ENCODE measurements around the gene MED27.

MED27 gene

DNA sequence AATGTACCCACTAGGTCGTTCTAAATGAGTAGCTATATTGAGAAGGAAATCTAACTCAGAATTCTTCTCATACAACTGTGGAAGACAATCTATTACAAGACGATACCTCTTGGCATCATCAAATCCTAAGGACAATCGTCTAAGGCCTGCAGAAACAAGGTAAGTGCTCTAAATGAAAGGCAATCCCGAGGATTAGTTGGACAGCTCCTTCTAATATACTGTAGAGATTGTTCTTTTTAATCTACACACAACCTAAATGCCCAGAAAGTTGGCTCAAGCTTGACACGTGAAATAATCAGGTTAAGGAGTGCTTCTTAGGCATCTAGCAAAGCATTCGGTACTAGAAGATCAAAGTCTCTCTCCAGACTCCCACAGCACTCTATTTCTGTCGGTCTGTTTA is 55.1 kb downstream of the MED27 start:
- TF ChIP-seq POLR2A (IDR thresholded peaks at IDR 0.05; ENCODE audit: low read depth, low read length) (no peak), TAF1 (IDR thresholded peaks at IDR 0.05; ENCODE audit: borderline replicate concordance, low read depth, low read length) (no peak), POLR2AphosphoS5 (IDR thresholded peaks at IDR 0.05; ENCODE audit: low read depth, low read length) (no peak)
- DNase-seq (ENCODE audit: insufficient read length) (no peak), FAIRE-seq (no peak)

DNA sequence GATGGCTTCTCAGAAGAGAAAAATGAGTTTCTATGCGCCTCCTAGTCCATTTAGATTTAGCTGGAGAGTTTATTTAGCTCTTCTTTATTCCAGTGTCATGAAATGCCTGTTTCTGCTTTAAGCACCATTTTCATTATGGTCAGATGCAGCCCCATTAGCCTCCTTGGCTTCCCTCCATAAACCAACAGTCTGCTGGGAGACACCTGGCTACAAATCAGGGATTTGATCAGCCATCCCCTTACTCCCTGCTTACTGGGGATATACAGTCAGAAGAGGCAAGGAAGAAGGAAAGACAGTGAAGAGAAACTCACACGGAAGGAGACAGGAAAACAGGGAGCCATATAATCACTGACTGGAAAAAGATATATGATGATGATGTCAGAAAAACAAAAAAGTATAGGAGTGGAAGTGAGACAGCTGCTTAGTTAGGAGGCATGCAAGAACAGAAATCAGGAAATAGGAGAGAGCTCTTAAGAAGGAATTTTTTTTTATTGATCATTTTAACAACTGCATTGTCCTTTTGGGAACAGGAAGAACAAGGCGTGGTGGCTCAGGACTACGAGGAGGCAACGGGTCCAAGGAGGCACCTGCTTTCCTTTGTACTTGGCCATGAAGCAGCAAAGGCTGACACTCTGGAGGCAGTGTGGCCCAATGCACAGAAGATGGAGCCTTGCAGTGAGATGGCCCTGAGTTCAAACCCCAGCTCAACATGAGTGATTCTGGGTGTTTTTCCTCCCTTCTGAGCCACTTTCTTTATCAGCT is 56.1 kb downstream of the MED27 start:
- DNase-seq (ENCODE audit: insufficient read length): no peak

DNA sequence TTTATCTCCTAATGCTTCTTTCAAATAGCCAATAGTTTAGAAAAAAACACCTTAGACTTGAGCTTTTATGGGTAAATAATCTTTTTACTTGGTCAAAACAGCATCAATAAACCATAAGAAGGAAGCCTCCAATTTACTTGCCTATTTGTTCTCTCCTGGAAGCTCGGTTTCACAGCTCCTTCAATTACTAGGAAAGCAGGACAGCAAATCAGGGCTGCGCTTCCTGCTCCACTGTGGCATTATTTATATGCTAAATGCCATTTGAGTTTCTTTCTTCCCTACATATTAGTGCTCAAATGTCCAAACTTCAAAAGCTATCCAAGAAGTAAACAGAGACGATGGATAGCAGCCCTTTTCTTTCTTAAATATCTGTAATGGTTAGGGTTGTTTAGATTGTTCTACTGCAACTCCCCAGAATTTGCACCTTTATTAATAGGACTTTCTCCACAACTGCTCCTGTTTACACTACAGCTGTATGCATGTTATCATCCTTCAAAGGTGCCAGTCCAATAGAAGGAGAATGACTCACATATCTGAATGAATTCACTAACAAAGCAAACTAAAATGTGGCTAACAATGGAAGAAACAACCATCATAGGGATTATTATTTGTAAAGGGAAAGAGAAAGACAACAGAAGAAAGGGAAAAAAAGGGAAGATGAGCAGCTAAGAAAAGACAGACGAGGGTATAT is 58.7 kb downstream of the MED27 start:
- no peak for FAIRE-seq
- DNase-seq (ENCODE audit: insufficient read length): no peak
- TF ChIP-seq POLR2A (IDR thresholded peaks at IDR 0.05; ENCODE audit: low read depth, low read length) (no peak), POLR2AphosphoS5 (IDR thresholded peaks at IDR 0.05; ENCODE audit: low read depth, low read length) (no peak), TAF1 (IDR thresholded peaks at IDR 0.05; ENCODE audit: borderline replicate concordance, low read depth, low read length) (no peak)

More for the DNA sequence above, 56.1 kb downstream of the MED27 start:
- FAIRE-seq: no peak
- TF ChIP-seq POLR2AphosphoS5 (IDR thresholded peaks at IDR 0.05; ENCODE audit: low read depth, low read length) (no peak), POLR2A (IDR thresholded peaks at IDR 0.05; ENCODE audit: low read depth, low read length) (no peak), TAF1 (IDR thresholded peaks at IDR 0.05; ENCODE audit: borderline replicate concordance, low read depth, low read length) (no peak)

GRCh38 chr9:132020272-132020671 is 59.4 kb downstream of the MED27 start:
- no peak for DNase-seq (ENCODE audit: insufficient read length)
- FAIRE-seq: no peak
- TF ChIP-seq TAF1 (IDR thresholded peaks at IDR 0.05; ENCODE audit: borderline replicate concordance, low read depth, low read length) (no peak), POLR2A (IDR thresholded peaks at IDR 0.05; ENCODE audit: low read depth, low read length) (no peak), POLR2AphosphoS5 (IDR thresholded peaks at IDR 0.05; ENCODE audit: low read depth, low read length) (no peak)

GRCh38 chr9:132019702-132020101 is 60.0 kb downstream of the MED27 start:
- FAIRE-seq: no peak

DNA sequence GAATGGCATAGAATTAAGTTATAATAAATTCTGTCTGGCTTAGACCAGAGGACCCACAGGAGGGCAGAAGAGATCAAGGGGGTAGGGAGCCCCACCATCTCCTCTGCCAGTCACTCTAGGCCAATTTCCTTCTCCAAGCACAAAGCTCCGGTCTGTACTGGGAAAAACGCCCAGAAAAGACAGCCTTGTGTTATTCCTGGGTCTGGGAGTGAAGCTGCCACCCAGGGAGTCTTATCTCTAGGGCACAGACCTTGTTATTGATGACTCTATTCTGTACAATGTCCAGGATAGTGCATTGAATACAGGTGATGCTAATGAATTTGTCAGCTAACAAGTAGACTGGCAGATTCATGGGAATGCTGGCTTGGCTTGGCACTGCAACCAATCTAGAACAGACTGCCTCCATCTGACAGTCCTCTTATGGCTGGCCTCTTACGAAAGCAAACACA is 60.7 kb downstream of the MED27 start:
- FAIRE-seq (no peak), DNase-seq (ENCODE audit: insufficient read length) (no peak)
- TF ChIP-seq POLR2A (IDR thresholded peaks at IDR 0.05; ENCODE audit: low read depth, low read length) (no peak), POLR2AphosphoS5 (IDR thresholded peaks at IDR 0.05; ENCODE audit: low read depth, low read length) (no peak), TAF1 (IDR thresholded peaks at IDR 0.05; ENCODE audit: borderline replicate concordance, low read depth, low read length) (no peak)

More at GRCh38 chr9:132019702-132020101, 60.0 kb downstream of the MED27 start:
- no peak for DNase-seq (ENCODE audit: insufficient read length)
- TF ChIP-seq TAF1 (IDR thresholded peaks at IDR 0.05; ENCODE audit: borderline replicate concordance, low read depth, low read length) (no peak), POLR2AphosphoS5 (IDR thresholded peaks at IDR 0.05; ENCODE audit: low read depth, low read length) (no peak), POLR2A (IDR thresholded peaks at IDR 0.05; ENCODE audit: low read depth, low read length) (no peak)

- DNase-seq (ENCODE audit: insufficient read length) (no peak), FAIRE-seq (no peak)
- TF ChIP-seq POLR2A (IDR thresholded peaks at IDR 0.05; ENCODE audit: low read depth, low read length) (no peak), TAF1 (IDR thresholded peaks at IDR 0.05; ENCODE audit: borderline replicate concordance, low read depth, low read length) (no peak), POLR2AphosphoS5 (IDR thresholded peaks at IDR 0.05; ENCODE audit: low read depth, low read length) (no peak)
Observed at GRCh38 chr9:132016456-132016855, 63.2 kb downstream of the MED27 start.

DNA sequence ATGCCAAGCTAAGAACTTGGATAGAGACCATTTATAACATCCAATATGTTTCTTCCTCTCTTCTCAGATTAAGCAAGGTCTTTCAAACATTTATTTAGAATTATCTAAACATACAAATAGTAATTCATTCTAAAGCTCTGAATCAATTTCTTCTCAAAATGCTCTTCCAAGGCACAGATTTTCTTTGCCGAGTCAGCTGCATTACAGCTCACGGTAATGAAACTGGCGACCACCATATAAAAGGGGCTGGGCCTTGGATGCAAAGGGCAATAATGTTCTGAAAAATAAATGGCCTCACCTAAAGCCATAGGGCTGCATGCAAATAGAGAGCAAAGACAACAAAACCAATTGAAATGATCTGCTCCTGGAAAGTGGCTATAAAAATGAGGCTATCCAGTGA is 63.8 kb downstream of the MED27 start:
- no peak for TF ChIP-seq POLR2A (IDR thresholded peaks at IDR 0.05; ENCODE audit: low read depth, low read length)
- no peak for TF ChIP-seq TAF1 (IDR thresholded peaks at IDR 0.05; ENCODE audit: borderline replicate concordance, low read depth, low read length)
- TF ChIP-seq POLR2AphosphoS5 (IDR thresholded peaks at IDR 0.05; ENCODE audit: low read depth, low read length): no peak
- no peak for FAIRE-seq
- no peak for DNase-seq (ENCODE audit: insufficient read length)

GRCh38 chr9:132014218-132014805 is 65.4 kb downstream of the MED27 start:
- TF ChIP-seq POLR2A (IDR thresholded peaks at IDR 0.05; ENCODE audit: low read depth, low read length) (no peak), POLR2AphosphoS5 (IDR thresholded peaks at IDR 0.05; ENCODE audit: low read depth, low read length) (no peak), TAF1 (IDR thresholded peaks at IDR 0.05; ENCODE audit: borderline replicate concordance, low read depth, low read length) (no peak)
- no peak for FAIRE-seq
- no peak for DNase-seq (ENCODE audit: insufficient read length)

DNA sequence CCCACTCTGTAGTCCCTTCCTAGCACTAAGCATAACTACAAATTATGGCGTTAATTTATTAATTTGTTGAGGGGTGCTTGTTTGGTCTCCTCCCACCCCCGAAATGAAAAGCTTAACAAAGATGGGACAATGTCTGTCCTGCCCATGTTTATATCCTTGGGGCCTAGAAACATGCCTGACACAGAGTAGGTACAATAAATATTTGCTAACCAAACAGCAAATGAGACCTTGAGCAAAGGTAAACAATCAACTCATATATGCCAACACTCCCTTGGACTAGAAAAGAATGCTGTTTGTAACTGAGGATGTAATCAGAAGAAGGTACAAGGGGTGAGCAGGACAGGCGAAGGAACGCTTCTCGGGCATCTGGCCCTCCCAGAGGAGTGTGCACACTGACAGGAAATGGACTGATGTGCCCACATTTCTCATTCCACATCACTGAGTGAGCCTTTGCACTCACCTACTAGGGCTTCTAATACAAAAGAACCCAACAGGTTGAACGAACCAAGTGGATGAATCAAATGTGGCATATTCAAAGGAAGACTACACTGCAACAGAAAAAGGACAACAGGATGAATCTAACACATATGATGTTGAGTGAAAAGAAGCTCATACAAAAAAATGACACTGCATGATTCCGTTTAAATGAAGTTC is 66.8 kb downstream of the MED27 start:
- DNase-seq (ENCODE audit: insufficient read length) (no peak), FAIRE-seq (no peak)
- TF ChIP-seq TAF1 (IDR thresholded peaks at IDR 0.05; ENCODE audit: borderline replicate concordance, low read depth, low read length): no peak

GRCh38 chr9:132011896-132012295 is 67.8 kb downstream of the MED27 start:
- FAIRE-seq (no peak), DNase-seq (ENCODE audit: insufficient read length) (no peak)
- TF ChIP-seq POLR2A (IDR thresholded peaks at IDR 0.05; ENCODE audit: low read depth, low read length) (no peak), TAF1 (IDR thresholded peaks at IDR 0.05; ENCODE audit: borderline replicate concordance, low read depth, low read length) (no peak), POLR2AphosphoS5 (IDR thresholded peaks at IDR 0.05; ENCODE audit: low read depth, low read length) (no peak)

Measured in GM12892 (cell line).